K562 (cell line): Measurements from ENCODE around the gene PCBP3. TPM values are rescaled to one million over a fixed set of nuclear protein-coding genes. Genes with fewer than 3 reads are reported as not detected.
A peak's percentile ranks its signal among the peaks of the same experiment; 100 is the strongest.

ENCODE experiments used
- ATAC-seq: fragments of 200-7000 bp; cut with Tn5 transposase; 3 replicates; pipeline ENCODE4 v1.9.1; 2020; ENCODE audit warnings: moderate library complexity
- BruUV-seq: library from RNA; stranded (reverse); fragments of 400-500 nt; replicated peaks from 2 replicates; lab custom pipeline; 2021; lab: Mats Ljungman, UMichigan
- CTCF ChIA-PET: fragments of 300-600 bp; formaldehyde crosslinking; extraction: SDS; loops from one replicate; lab custom pipeline; 2021; ENCODE audit warnings: low intra/inter-chr PET ratio; lab: Yijun Ruan, JAX
- POLR2A ChIA-PET: fragments of 300-600, 350-650 bp; sonication (Branson Sonifier 250); formaldehyde crosslinking; extraction: SDS; loops from one replicate; lab custom pipeline; 2021; ENCODE audit warnings: antibody characterized with exemption, inconsistent platforms; lab: Yijun Ruan, JAX
- DNase-seq, 4 experiments: peaks; one replicate each; pipeline versions ENCODE4 v3.0.0 to v3.0.0-alpha.2; 2011 to 2018; ENCODE audit warnings: low spot score in 3 of 4, mixed read lengths in 3 of 4; ENCODE audit errors: extremely low read depth in 1 of 4
- FAIRE-seq: peaks from 2 replicates; lab custom pipeline; 2011; peaks lifted over from hg19 to GRCh38; lab: Jason Lieb, UNC
- H2AFZ ChIP-seq: 2 replicates; pipeline ENCODE4 v1.6.0; 2011; ENCODE audit warnings: low read depth, low read length, control low read depth, inconsistent platforms
- H3K27ac ChIP-seq: fragments of 200-600 bp; 3 replicates; pipeline ENCODE4 v1.8.0; 2011; ENCODE audit warnings: low read depth, mild to moderate bottlenecking, control low read depth, inconsistent platforms, low read length, moderate library complexity, mixed read lengths; ENCODE audit errors: extremely low read depth
- H3K27me3 ChIP-seq, 2 experiments: fragments of 300-600 bp in 1 of 2; 2 replicates in 1 of 2; 3 replicates in 1 of 2; pipeline versions ENCODE4 v1.6.0 to v1.8.0; 2011; ENCODE audit warnings: inconsistent platforms in 2 of 2, low read length in 2 of 2, mild to moderate bottlenecking in 1 of 2, mixed read lengths in 1 of 2, moderate library complexity in 1 of 2; ENCODE audit not compliant: control insufficient read depth in 2 of 2, insufficient read depth in 2 of 2
- H3K36me3 ChIP-seq: fragments of 300-600 bp; 3 replicates; pipeline ENCODE4 v1.8.0; 2011; ENCODE audit warnings: mild to moderate bottlenecking, low read length, inconsistent platforms; ENCODE audit not compliant: control insufficient read depth, insufficient read depth
- H3K4me1 ChIP-seq, 2 experiments: fragments of 200-600 bp in 1 of 2; replicated peaks in 1 of 2; 2 replicates in 1 of 2; 3 replicates in 1 of 2; pipeline versions ENCODE4 v1.5.1 to v1.8.0; 2011; ENCODE audit warnings: inconsistent platforms in 2 of 2, low read length in 2 of 2, mild to moderate bottlenecking in 1 of 2, mixed read lengths in 1 of 2, moderate library complexity in 1 of 2; ENCODE audit not compliant: control insufficient read depth in 2 of 2, insufficient read depth in 2 of 2
- H3K4me2 ChIP-seq: 2 replicates; pipeline ENCODE4 v1.6.1; 2011; ENCODE audit warnings: low read length, control low read depth, inconsistent platforms, mixed read lengths; ENCODE audit not compliant: insufficient read depth
- H3K4me3 ChIP-seq: fragments of 200-600 bp; sonication (generic), shearing (Covaris generic); 2 replicates; pipeline ENCODE4 v1.5.1; 2016; ENCODE audit warnings: control low read depth, inconsistent platforms
- H3K79me2 ChIP-seq: fragments of 200-600 bp; 3 replicates; pipeline ENCODE4 v1.8.0; 2011; ENCODE audit warnings: low read length, inconsistent platforms; ENCODE audit not compliant: control insufficient read depth, insufficient read depth
- H3K9ac ChIP-seq, 2 experiments: 2 replicates each; pipeline versions ENCODE4 v1.6.0 to v1.6.1; 2011; ENCODE audit warnings: low read depth in 2 of 2, low read length in 2 of 2, control low read depth in 1 of 2, inconsistent platforms in 1 of 2, mild to moderate bottlenecking in 1 of 2, mixed read lengths in 1 of 2; ENCODE audit not compliant: insufficient read depth in 1 of 2
- H3K9me1 ChIP-seq: one replicate; pipeline ENCODE4 v1.6.0; 2011; ENCODE audit warnings: inconsistent platforms, mild to moderate bottlenecking, low read length, moderate library complexity; ENCODE audit not compliant: control insufficient read depth, insufficient read depth
- H3K9me3 ChIP-seq: replicated peaks from 2 replicates; pipeline ENCODE4 v1.5.1; 2011; ENCODE audit warnings: low read depth, low read length, inconsistent platforms; ENCODE audit not compliant: control insufficient read depth, insufficient read depth
- H4K20me1 ChIP-seq: replicated peaks from 2 replicates; pipeline ENCODE4 v1.6.1; 2011; ENCODE audit warnings: low read length, inconsistent platforms, mixed read lengths; ENCODE audit not compliant: control insufficient read depth, insufficient read depth
- CLOCK ChIP-seq: fragments of 250-450 bp; sonication (Bioruptor Pico); IDR thresholded peaks from 2 replicates; pipeline ENCODE4 v1.4.0; 2020; ENCODE audit warnings: mild to moderate bottlenecking, moderate library complexity, borderline replicate concordance
- EGR1 ChIP-seq: fragments of 450-650 bp; conservative IDR thresholded peaks from 2 replicates; pipeline ENCODE4 v1.6.1; 2017; ENCODE audit warnings: mild to moderate bottlenecking
- HDAC2 ChIP-seq: fragments of 450-650 bp; IDR thresholded peaks from 2 replicates; pipeline ENCODE4 v1.6.1; 2016; ENCODE audit warnings: mild to moderate bottlenecking
- HDAC6 ChIP-seq: IDR thresholded peaks from 2 replicates; pipeline ENCODE4 v1.6.1; 2012; ENCODE audit warnings: low read depth, mild to moderate bottlenecking, control low read depth, inconsistent platforms, low read length, moderate library complexity
- HES1 ChIP-seq: fragments of 450-650 bp; IDR thresholded peaks from 2 replicates; pipeline ENCODE4 v1.6.1; 2016; ENCODE audit warnings: low read depth, mild to moderate bottlenecking, moderate library complexity
- HOMEZ ChIP-seq: fragments of 250-450 bp; sonication (Bioruptor Pico); IDR thresholded peaks from 2 replicates; pipeline ENCODE4 v1.4.0; 2020; ENCODE audit warnings: mild to moderate bottlenecking, moderate library complexity
- IRF2 ChIP-seq: sonication (generic); formaldehyde crosslinking; IDR thresholded peaks from 2 replicates; pipeline ENCODE4 v1.8.1; 2022; ENCODE audit warnings: mild to moderate bottlenecking, missing genetic modification reagents
- MTA3 ChIP-seq: fragments of 450-650 bp; formaldehyde crosslinking; IDR thresholded peaks from 2 replicates; pipeline ENCODE4 v1.6.1; 2017; ENCODE audit warnings: mild to moderate bottlenecking, borderline replicate concordance
- RNF219 ChIP-seq: fragments of 250-450 bp; sonication (Bioruptor Pico); IDR thresholded peaks from 2 replicates; pipeline ENCODE4 v1.5.0; 2022; ENCODE audit warnings: mild to moderate bottlenecking
- SMARCE1 ChIP-seq: fragments of 450-650 bp; IDR thresholded peaks from 2 replicates; pipeline ENCODE4 v1.7.1; 2016; ENCODE audit warnings: mild to moderate bottlenecking
- SRSF3 ChIP-seq: fragments of 200-400 bp; formaldehyde crosslinking; IDR thresholded peaks from 2 replicates; pipeline ENCODE4 v1.6.1; 2016; ENCODE audit warnings: mild to moderate bottlenecking, low read length, moderate library complexity; ENCODE audit not compliant: insufficient read depth
- TAF15 ChIP-seq: fragments of 200-400 bp; formaldehyde crosslinking; IDR thresholded peaks from 2 replicates; pipeline ENCODE4 v1.6.1; 2017; ENCODE audit warnings: mild to moderate bottlenecking, low read depth, low read length, moderate library complexity
- ZBTB2 ChIP-seq: fragments of 450-650 bp; IDR thresholded peaks from 2 replicates; pipeline ENCODE4 v1.6.1; 2016; ENCODE audit warnings: antibody characterized with exemption
- WGBS: fragments of 100-300 bp; shearing (Covaris generic); methylation state at CpG from one replicate; pipeline ENCODE4 v1.1.6; 2016; ENCODE audit warnings: low coverage, mixed read lengths; ENCODE audit not compliant: insufficient coverage; ENCODE audit errors: missing lambda C conversion rate; 5-methylcytosine and 5-hydroxymethylcytosine counted together
- in situ Hi-C: fragments of 300-500 bp; cut with MboI; formaldehyde crosslinking; loops from 4 replicates; pipeline ENCODE4 v1.15.0; 2018; ENCODE audit warnings: inconsistent platforms, mixed read lengths
- intact Hi-C: fragments of 100-400 bp; cut with micrococcal nuclease; formaldehyde crosslinking; loops from 2 replicates; pipeline ENCODE4 v1.14.2; 2022
- polyA plus RNA-seq, 8 experiments: library from polyadenylated mRNA; depleted of rRNA in 4 of 8; stranded (reverse) in 5 of 8; unstranded in 3 of 8; fragments of >200 nt; fragmentation: Nextera tagmentation in 2 of 8; fragmentation: Illumina TruSeq in 1 of 8; extraction: Ambion mirVana in 2 of 8; extraction: Trizol in 1 of 8; gene quantifications; 2 replicates each; pipeline versions ENCODE4 v1.2.1 to v1.2.3, GENCODE V29; 2011 to 2014; ENCODE audit warnings: inconsistent platforms in 1 of 8, missing spikeins in 1 of 8
- total RNA-seq, 7 experiments: library from RNA; depleted of rRNA in 6 of 7; stranded (reverse); fragments of >200 nt in 6 of 7; fragmentation: Illumina TruSeq in 2 of 7; extraction: Trizol in 2 of 7; gene quantifications; 2 replicates each; pipeline versions ENCODE4 v1.2.1 to v1.2.3, GENCODE V29; 2011 to 2021; ENCODE audit warnings: low replicate concordance in 1 of 7

The PCBP3 gene
- total and polyA plus RNA-seq, 9 of the 15 experiments (the other 6 are each of a cell fraction or from before 2014, with no cell fraction given), result 0.18 TPM; not detected in 8

- Histone ChIP-seq H4K20me1 (peaks cover 12% of the 10 kb centered on the region; the same call in 1 of the 2 replicates), H3K9me3 (no peaks in the 10 kb centered on the region), H3K9me1 (no peaks in the 10 kb centered on the region), H3K27ac (no peak overlapping the region), H3K4me3 (no peak overlapping the region), H3K27me3 (peaks cover 21 to 63% of the 10 kb centered on the region in 2 experiments), H3K4me2 (no peak overlapping the region), H3K36me3 (no peaks in the 10 kb centered on the region), H3K9ac (no peak overlapping the region), H3K4me1 (peaks cover 0 to 5% of the 10 kb centered on the region in 2 experiments; a peak in 1 of 5 replicates), H3K79me2 (no peaks in the 10 kb centered on the region), H2AFZ (no peak overlapping the region)
- BruUV-seq, result no TSS peak
- ChIA-PET CTCF (no interaction called here), POLR2A (no interaction called here)
- ATAC-seq (peak; percentile 31; the same call in 2 of the 3 replicates), DNase-seq (no peak), FAIRE-seq (no peak)
- intact Hi-C loops (no loop called here), in situ Hi-C loops (no loop called here)
- WGBS, result 5% methylated on average over 11 of the region's 11 CpGs
- TF ChIP-seq RNF219 (CRISPR knock-in tag) (no peak), SRSF3 (no peak), TAF15 (no peak), EGR1 (no peak), IRF2 (no peak), HDAC2 (no peak), HOMEZ (CRISPR knock-in tag) (no peak), HES1 (no peak), SMARCE1 (no peak), CLOCK (CRISPR knock-in tag) (no peak), MTA3 (no peak), HDAC6 (no peak), ZBTB2 (no peak)
Observed at GRCh38 chr21:45929449-45929848, 285.9 kb downstream of the PCBP3 start.
